DND-41 (cell line): ENCODE data around the gene EEF1G.

Experiments used
- ATAC-seq: fragments of 200-7000 bp; cut with Tn5 transposase; 3 replicates; pipeline ENCODE4 v1.9.1; 2021; ENCODE audit warnings: low read depth; ENCODE audit not compliant: insufficient read depth
- DNase-seq: peaks from one replicate; pipeline ENCODE4 v3.0.0-alpha.2; 2020
- H2AFZ ChIP-seq: 2 replicates; pipeline ENCODE4 v1.6.0; 2012; ENCODE audit warnings: low read depth, low read length
- H3K27ac ChIP-seq: 2 replicates; pipeline ENCODE4 v1.5.1; 2012; ENCODE audit warnings: low read length, inconsistent platforms
- H3K27me3 ChIP-seq: fragments of 200-600 bp; sonication (generic); 2 replicates; pipeline ENCODE4 v1.6.0; 2012; ENCODE audit warnings: low read length, mild to moderate bottlenecking, inconsistent platforms; ENCODE audit not compliant: insufficient read depth, poor library complexity
- H3K36me3 ChIP-seq: 2 replicates; pipeline ENCODE4 v1.5.1; 2012; ENCODE audit warnings: low read length, inconsistent platforms; ENCODE audit not compliant: insufficient read depth
- H3K4me1 ChIP-seq: 2 replicates; pipeline ENCODE4 v1.5.1; 2012; ENCODE audit warnings: mild to moderate bottlenecking, low read length; ENCODE audit not compliant: insufficient read depth
- H3K4me2 ChIP-seq: 2 replicates; pipeline ENCODE4 v1.6.0; 2012; ENCODE audit warnings: mild to moderate bottlenecking, moderate library complexity, low read length, inconsistent platforms; ENCODE audit not compliant: insufficient read depth
- H3K4me3 ChIP-seq, 2 experiments: fragments of 200-600 bp in 1 of 2; shearing (Covaris generic) in 1 of 2; 2 replicates each; pipeline ENCODE4 v1.5.1; 2012 to 2016; ENCODE audit warnings: inconsistent platforms in 2 of 2, low read length in 2 of 2, mild to moderate bottlenecking in 2 of 2, low read depth in 1 of 2, moderate library complexity in 1 of 2
- H3K79me2 ChIP-seq: 2 replicates; pipeline ENCODE4 v1.6.0; 2012; ENCODE audit warnings: low read length, inconsistent platforms; ENCODE audit not compliant: insufficient read depth
- H3K9ac ChIP-seq: 2 replicates; pipeline ENCODE4 v1.6.0; 2012; ENCODE audit warnings: low read depth, mild to moderate bottlenecking, inconsistent platforms, low read length, moderate library complexity
- H3K9me3 ChIP-seq: 2 replicates; pipeline ENCODE4 v1.5.1; 2012; ENCODE audit warnings: low read length, moderate library complexity, mild to moderate bottlenecking, inconsistent platforms; ENCODE audit not compliant: insufficient read depth, severe bottlenecking
- H4K20me1 ChIP-seq: 2 replicates; pipeline ENCODE4 v1.6.0; 2012; ENCODE audit warnings: low read length; ENCODE audit not compliant: insufficient read depth
- EZH2 ChIP-seq: IDR thresholded peaks from 3 replicates; pipeline ENCODE4 v1.6.1; 2012; ENCODE audit warnings: borderline replicate concordance, low read depth, mild to moderate bottlenecking, moderate library complexity, low read length, inconsistent platforms; ENCODE audit not compliant: severe bottlenecking
- TF ChIP-seq, protein P1 (sequence below): IDR thresholded peaks from 2 replicates; pipeline ENCODE4 v1.5.1; 2012; ENCODE audit warnings: borderline replicate concordance, low read length, moderate library complexity, mild to moderate bottlenecking; ENCODE audit not compliant: poor library complexity, severe bottlenecking; ENCODE audit errors: extremely low read depth

EEF1G gene

GRCh38 chr11:62556108-62556874, 17.4 kb downstream of the EEF1G start:
- ATAC-seq = peak; percentile 89
- no peak overlapping the region for H2AFZ ChIP-seq
- peak overlapping the region; percentile 59 for H3K4me2 ChIP-seq
- H3K27me3 ChIP-seq = no peaks in the 10 kb centered on the region
- peak overlapping the region; percentile 46 for H3K9ac ChIP-seq
- H3K36me3 ChIP-seq = peaks cover 36% of the 10 kb centered on the region
- peaks cover 76% of the 10 kb centered on the region for H3K4me1 ChIP-seq
- no peaks in the 10 kb centered on the region for H3K9me3 ChIP-seq
- peak overlapping the region; percentile 92 for H3K27ac ChIP-seq
- TF ChIP-seq, protein P1, sequence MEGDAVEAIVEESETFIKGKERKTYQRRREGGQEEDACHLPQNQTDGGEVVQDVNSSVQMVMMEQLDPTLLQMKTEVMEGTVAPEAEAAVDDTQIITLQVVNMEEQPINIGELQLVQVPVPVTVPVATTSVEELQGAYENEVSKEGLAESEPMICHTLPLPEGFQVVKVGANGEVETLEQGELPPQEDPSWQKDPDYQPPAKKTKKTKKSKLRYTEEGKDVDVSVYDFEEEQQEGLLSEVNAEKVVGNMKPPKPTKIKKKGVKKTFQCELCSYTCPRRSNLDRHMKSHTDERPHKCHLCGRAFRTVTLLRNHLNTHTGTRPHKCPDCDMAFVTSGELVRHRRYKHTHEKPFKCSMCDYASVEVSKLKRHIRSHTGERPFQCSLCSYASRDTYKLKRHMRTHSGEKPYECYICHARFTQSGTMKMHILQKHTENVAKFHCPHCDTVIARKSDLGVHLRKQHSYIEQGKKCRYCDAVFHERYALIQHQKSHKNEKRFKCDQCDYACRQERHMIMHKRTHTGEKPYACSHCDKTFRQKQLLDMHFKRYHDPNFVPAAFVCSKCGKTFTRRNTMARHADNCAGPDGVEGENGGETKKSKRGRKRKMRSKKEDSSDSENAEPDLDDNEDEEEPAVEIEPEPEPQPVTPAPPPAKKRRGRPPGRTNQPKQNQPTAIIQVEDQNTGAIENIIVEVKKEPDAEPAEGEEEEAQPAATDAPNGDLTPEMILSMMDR = peak; percentile 30
- TF ChIP-seq EZH2 = no peak
- peak; percentile 95 for DNase-seq
- peak overlapping the region in 1 of 2 experiments; percentile 42; a peak in 2 of 4 replicates for H3K4me3 ChIP-seq
- H4K20me1 ChIP-seq = peaks cover 39% of the 10 kb centered on the region
- H3K79me2 ChIP-seq = peaks cover 6% of the 10 kb centered on the region; the same call in 1 of the 2 replicates

DNA sequence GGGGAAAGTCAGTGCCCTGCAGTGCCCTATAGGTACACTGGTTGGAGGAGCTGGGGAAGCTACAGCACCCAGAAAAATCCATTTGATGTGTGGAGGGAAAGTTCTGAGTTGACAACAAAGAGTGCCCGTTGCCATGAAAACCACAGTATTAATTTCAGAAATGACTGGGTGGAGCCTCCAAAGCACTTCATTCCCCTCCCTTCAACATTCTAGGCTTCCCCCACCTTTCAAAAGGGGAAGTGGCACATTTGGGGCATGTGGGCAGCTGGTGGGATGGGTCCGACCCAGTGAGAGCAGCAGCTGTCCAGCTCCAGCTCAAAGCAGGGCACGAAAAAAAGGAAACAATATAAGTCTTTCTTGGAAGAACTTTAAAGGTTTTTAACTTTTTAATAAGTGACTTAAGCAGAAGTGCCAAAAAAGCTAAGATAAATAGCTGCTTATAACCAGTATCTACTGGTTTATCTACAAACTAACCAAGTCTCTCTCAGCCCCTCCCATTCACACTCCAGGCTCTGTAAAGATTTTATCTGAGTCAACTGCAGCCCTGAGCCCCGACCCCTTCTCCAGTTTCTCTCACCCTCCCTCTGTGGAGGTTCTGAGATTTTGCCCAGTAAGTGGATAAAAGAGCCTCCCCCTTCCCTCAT, 18.1 kb downstream of the EEF1G start:
- DNase-seq = peak; percentile 62
- H3K4me1 ChIP-seq = peaks cover 71% of the 10 kb centered on the region
- ATAC-seq = peak; percentile 27

DNA sequence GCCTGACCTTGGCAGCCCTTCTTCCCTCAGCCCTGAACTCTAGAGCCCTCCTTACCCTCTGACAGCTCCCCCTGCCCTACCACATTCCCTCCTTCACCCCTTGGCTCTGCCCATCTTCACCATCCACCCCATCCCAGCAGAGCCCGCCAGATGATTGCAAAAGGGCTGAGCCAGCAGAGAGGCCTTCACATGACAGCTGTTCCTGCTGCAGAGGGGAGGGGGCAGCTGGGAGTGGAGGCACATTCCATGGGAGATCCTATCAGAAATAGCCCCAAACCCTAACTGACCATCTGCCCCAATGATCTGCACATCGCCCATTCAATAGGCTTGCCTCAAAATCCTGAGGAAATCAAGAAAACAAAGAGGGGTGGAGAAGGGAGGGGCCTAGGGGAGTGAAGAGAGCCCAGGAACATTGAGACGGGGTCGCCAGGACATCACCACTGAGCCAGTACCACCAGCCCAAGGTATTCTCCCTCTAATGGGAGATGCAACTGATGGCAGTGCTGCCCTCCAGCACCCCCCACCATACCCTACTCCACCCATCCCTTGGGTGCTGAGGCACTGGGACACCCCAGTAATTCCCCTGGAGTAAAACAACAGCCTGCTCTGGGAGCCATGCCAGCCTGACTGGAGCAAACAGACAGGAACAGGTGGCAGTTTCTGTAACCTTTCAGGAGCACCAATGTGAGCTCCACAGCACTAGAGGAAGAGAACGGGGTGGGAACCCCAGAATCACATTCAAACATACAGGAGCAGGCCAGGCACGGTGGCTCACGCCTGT, 19.1 kb downstream of the EEF1G start:
- H3K4me1 ChIP-seq = peaks cover 60% of the 10 kb centered on the region
- H4K20me1 ChIP-seq = peaks cover 26% of the 10 kb centered on the region
- no peak overlapping the region for H2AFZ ChIP-seq
- H3K36me3 ChIP-seq = peaks cover 20% of the 10 kb centered on the region
- H3K9me3 ChIP-seq = no peaks in the 10 kb centered on the region
- no peaks in the 10 kb centered on the region for H3K79me2 ChIP-seq
- peak overlapping the region; percentile 46 for H3K9ac ChIP-seq
- no peak for DNase-seq
- peak overlapping the region; percentile 59 for H3K4me2 ChIP-seq
- ATAC-seq = no peak
- H3K4me3 ChIP-seq = no peak overlapping the region
- TF ChIP-seq, protein P1 = no peak
- no peak for TF ChIP-seq EZH2
- H3K27ac ChIP-seq = peak overlapping the region; percentile 92
- H3K27me3 ChIP-seq = no peaks in the 10 kb centered on the region

More for the DNA sequence above, 18.1 kb downstream of the EEF1G start:
- Histone ChIP-seq H3K4me2 (peak overlapping the region; percentile 59), H3K9ac (peak overlapping the region; percentile 46), H3K4me3 (peak overlapping the region in 1 of 2 experiments; percentile 42; a peak in 2 of 4 replicates), H3K36me3 (peaks cover 30% of the 10 kb centered on the region), H3K9me3 (no peaks in the 10 kb centered on the region), H4K20me1 (peaks cover 35% of the 10 kb centered on the region), H3K27me3 (no peaks in the 10 kb centered on the region), H2AFZ (no peak overlapping the region), H3K27ac (peak overlapping the region; percentile 92), H3K79me2 (peaks cover 3% of the 10 kb centered on the region; the same call in 1 of the 2 replicates)
- no peak for TF ChIP-seq EZH2
- TF ChIP-seq, protein P1 = no peak
